ENCODE data around the gene CHIC2. TPM values are rescaled to one million over a fixed set of nuclear protein-coding genes. Genes with fewer than 3 reads are reported as not detected.

CHIC2 gene
- total RNA-seq, 4 donors from 2014 or later, result 25.2 to 65.2 (median 41.4) TPM

DNA sequence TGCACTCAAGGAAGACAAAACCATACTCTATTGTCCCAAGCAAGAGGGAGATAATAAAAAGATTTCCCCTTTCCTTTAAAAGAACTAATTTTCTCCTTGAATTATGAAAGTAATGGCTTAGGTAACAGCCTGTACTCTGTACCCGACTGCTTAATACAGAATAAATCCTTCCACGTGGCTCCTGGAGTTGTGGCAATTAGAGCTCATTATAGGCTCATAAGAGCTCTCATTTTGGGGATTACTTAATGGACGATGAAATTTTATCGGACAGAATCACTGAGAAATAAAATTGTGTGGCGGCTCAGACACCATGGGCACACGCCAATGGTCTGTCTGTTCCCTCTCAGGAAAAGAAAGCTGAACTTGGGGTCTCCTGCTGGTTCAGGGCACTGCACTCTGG lies 32.7 kb upstream of the CHIC2 start:
- TF ChIP-seq, protein P1, sequence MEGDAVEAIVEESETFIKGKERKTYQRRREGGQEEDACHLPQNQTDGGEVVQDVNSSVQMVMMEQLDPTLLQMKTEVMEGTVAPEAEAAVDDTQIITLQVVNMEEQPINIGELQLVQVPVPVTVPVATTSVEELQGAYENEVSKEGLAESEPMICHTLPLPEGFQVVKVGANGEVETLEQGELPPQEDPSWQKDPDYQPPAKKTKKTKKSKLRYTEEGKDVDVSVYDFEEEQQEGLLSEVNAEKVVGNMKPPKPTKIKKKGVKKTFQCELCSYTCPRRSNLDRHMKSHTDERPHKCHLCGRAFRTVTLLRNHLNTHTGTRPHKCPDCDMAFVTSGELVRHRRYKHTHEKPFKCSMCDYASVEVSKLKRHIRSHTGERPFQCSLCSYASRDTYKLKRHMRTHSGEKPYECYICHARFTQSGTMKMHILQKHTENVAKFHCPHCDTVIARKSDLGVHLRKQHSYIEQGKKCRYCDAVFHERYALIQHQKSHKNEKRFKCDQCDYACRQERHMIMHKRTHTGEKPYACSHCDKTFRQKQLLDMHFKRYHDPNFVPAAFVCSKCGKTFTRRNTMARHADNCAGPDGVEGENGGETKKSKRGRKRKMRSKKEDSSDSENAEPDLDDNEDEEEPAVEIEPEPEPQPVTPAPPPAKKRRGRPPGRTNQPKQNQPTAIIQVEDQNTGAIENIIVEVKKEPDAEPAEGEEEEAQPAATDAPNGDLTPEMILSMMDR (IDR thresholded peaks at IDR 0.05), result no peak
- ATAC-seq (ENCODE audit: low FRiP score) (no peak), DNase-seq (ENCODE audit: low spot score) (no peak)

DNA sequence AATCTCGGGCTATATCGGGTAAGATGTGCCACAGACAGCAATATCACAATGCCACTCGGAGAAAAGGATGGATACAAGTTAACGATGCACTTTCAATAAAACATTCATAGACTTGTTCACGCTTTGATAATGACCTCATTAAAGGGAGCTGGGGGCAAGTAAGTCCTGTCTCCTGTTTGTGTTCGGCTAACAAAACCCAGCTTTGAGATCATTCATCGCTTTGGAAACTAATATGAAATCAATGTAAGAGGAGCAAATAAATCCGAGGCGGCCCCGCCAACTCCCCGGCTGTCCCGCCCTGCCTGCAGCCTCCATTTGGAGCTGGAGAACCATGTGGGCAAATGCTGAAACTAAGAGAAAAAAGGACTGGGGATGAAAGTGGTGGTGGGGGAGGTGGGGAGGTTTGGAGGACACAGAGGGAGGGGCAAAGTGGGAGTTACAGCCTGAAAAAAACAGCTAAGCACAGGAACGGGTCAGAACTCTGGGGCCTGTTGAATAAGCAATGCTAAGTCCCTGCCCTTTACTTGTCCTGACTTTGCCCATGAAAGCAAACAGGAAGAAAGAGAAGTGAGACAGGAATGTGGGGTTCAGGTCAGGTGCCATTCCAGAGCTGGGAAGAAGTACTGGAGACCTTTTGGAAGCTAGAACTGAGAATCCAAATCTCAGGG lies 32.0 kb upstream of the CHIC2 start:
- DNase-seq (ENCODE audit: low spot score) (no peak), ATAC-seq (ENCODE audit: low FRiP score) (no peak)
- TF ChIP-seq, protein P1 (IDR thresholded peaks at IDR 0.05), result no peak

DNA sequence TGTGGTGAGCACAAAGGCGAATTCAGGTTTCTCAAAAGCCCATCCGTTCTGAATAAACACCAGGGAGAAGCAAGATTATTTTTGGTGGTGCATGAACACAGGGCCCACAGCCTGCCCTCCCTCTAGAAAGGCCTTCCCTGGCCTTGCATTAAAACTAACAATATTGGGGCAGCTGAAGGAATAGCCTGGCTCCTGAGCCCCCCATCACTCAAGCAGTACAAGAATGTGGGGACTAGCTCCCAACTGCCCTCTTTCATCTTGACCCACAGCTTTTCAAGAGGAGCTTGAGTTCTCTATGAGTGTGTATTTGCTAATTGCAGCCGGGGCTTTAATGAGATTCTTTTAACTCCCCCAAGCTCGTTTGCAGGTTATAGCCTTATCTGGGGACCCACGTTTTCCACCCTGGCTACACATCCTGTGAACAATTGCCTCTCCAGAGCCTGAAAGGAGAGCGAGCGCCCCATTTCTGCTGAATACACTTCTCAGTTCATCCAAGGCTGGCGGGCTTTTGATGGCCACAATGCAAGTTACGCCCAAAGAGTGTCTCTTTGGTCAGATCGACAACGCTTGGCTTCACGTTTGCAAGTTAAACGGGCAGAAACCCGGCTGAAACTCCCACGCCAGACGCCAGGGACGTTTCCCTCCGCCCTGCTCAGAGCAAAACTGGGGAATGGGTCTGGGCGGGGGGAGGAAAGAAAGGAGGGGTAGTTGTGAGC lies 30.9 kb upstream of the CHIC2 start:
- TF ChIP-seq, protein P1 (IDR thresholded peaks at IDR 0.05), result no peak
- ATAC-seq (ENCODE audit: low FRiP score), result no peak
- no peak for DNase-seq (ENCODE audit: low spot score)

DNA sequence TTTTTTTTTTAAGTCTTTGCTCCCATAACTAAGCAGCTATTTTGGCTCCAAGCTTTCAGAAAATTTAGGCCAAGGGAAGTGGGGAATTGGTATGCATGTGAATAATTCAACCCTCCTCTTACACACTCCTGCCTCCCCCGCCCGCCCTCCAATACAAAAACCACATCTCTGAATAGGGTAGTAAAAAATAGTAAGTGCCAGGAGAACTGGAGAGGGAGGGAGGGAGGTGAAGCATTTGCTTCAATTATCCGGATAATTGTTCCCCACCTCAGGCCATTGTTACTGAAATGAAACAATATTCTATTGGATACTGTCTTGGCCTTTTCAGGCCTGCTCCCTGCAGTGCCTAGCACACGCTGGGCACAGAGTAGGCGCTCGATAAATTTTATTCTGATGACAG lies 30.0 kb upstream of the CHIC2 start:
- ATAC-seq (ENCODE audit: low FRiP score), result no peak
- TF ChIP-seq, protein P1 (IDR thresholded peaks at IDR 0.05), result no peak
- DNase-seq (ENCODE audit: low spot score), result no peak

DNA sequence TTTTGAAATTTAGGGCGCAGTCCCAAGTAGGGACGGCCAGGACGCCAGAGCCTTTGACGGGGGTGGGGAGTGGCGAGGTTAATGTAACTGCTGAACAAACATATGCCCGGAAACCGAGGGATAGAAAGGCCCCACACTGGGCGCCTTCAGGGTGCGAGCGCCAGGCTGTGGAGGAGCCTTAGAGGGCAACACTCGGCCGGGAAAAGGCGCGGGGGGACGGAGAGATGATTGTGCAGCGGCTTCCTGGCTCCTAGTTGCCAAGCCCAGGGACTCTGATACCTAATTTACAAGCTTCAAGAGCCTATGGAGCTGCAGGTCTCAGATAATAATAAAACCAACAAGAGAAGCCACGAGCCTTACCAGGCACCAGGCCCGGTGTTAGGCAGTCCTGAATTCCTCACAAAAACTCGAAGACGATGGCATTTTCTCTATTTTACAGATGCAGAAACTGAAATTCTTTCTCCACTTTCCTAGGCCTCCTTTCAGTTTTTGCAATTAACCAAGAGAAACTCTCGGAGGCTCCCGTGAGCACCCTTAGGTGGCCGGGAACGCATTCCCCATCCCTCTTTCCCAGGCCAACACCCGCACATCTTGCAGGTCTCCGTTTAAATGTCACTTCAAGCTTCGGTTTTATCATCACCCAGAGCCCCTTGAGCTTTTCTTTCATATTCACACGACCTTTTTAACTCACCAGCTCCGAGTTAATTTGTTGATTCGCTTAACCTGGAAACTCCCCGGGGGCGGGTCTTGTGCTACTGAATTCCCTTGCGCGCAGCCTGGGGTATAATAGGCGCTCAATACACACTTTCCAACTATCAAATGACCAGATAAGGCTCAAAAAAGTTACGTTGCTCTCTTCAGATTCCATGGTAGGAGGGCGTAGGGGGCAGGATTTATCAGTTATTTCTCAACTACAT lies 29.2 kb upstream of the CHIC2 start:
- ATAC-seq (ENCODE audit: low FRiP score), result no peak
- TF ChIP-seq, protein P1 (IDR thresholded peaks at IDR 0.05), result no peak
- no peak for DNase-seq (ENCODE audit: low spot score)

DNA sequence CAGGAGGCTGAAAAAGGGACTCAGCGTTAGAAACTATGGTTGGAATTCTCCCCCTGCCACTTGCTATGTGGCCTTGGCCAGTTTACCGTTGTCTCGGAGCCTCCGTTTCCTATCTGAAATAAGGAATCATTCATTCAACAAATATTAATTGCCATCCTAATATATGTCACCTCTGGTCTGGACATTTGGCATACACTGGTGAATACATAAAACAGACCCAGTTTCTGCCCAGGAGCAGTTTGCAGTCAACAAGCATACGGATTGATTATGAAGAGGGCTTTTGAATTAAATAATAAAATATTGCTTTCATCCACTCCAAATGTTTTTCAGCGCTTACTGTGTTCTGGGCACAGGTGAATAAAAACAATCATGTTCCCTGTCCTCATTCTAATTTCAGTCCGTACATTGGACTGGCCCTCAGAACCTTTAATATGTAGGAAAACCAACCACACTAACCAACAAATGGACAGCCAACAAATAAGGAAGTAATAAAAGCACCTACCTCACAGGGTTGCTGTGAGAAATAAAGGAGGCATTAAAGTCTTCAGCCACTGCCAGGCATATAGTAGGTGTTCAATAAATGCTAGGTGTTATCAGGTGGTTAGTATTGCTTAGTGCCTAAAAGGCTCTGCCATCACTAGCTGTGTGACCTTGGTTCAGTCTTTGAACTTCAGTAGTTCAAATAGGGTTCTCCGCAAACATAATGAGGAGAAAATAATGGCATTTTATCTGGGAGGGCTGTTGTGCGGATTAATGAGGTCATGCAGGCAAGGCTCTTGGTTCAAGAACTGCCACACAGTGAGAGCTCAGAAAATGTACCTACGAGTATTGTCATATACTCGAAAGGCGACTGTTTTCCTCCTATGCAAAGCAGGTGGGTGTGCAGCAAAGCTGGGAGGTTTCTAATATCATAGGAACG lies 28.3 kb upstream of the CHIC2 start:
- no peak for DNase-seq (ENCODE audit: low spot score)
- TF ChIP-seq, protein P1 (IDR thresholded peaks at IDR 0.05), result no peak
- no peak for ATAC-seq (ENCODE audit: low FRiP score)

Data from omental fat pad (tissue), 4 donors.